Superior temporal gyrus (tissue), 1 donor: ENCODE results near the gene TFF3.
A peak's percentile ranks its signal among the peaks of the same experiment; 100 is the strongest.

Experiments used
- DNase-seq: peaks from one replicate; pipeline ENCODE4 v3.0.0-alpha.2; 2016; ENCODE audit errors: extremely low spot score

Gene TFF3

GRCh38 chr21:42346866-42347600 is 31.8 kb upstream of the TFF3 start:
- DNase-seq = no peak

GRCh38 chr21:42346441-42346840 is 31.2 kb upstream of the TFF3 start:
- no peak for DNase-seq

- no peak for DNase-seq
Measured at GRCh38 chr21:42344631-42345030, 29.4 kb upstream of the TFF3 start.

- no peak for DNase-seq
Measured at GRCh38 chr21:42343963-42344510, 28.8 kb upstream of the TFF3 start.

GRCh38 chr21:42343556-42343955 is 28.3 kb upstream of the TFF3 start:
- DNase-seq = no peak

GRCh38 chr21:42343101-42343500 is 27.9 kb upstream of the TFF3 start:
- DNase-seq = no peak

GRCh38 chr21:42341776-42342542 is 26.8 kb upstream of the TFF3 start:
- DNase-seq = no peak

- no peak for DNase-seq
Measured at GRCh38 chr21:42340187-42341050, 25.2 kb upstream of the TFF3 start.

- no peak for DNase-seq
Measured at GRCh38 chr21:42338729-42339715, 23.8 kb upstream of the TFF3 start.

GRCh38 chr21:42337830-42338728 is 22.9 kb upstream of the TFF3 start:
- DNase-seq = peak; percentile 82

GRCh38 chr21:42337276-42337675 is 22.1 kb upstream of the TFF3 start:
- DNase-seq = no peak

- no peak for DNase-seq
Measured at GRCh38 chr21:42336054-42336453, 20.8 kb upstream of the TFF3 start.

- DNase-seq = no peak
Measured at GRCh38 chr21:42332557-42333317, 17.5 kb upstream of the TFF3 start.

- DNase-seq = no peak
Measured at GRCh38 chr21:42331660-42332059, 16.5 kb upstream of the TFF3 start.

GRCh38 chr21:42330380-42331371 is 15.5 kb upstream of the TFF3 start:
- no peak for DNase-seq

- no peak for DNase-seq
Measured at GRCh38 chr21:42324896-42325295, 9.7 kb upstream of the TFF3 start.

- DNase-seq = no peak
Measured at GRCh38 chr21:42321845-42322244, 6.6 kb upstream of the TFF3 start.

GRCh38 chr21:42321231-42321630 is 6.0 kb upstream of the TFF3 start:
- no peak for DNase-seq
